Adrenal gland (tissue), 12 donors: ENCODE measurements around the gene PRRC2A. TPM values are rescaled to one million over a fixed set of nuclear protein-coding genes. Genes with fewer than 3 reads are reported as not detected.
A peak's percentile ranks its signal among the peaks of the same experiment; 100 is the strongest.

Experiments
- DNase-seq, 7 donors: peaks; one replicate each; pipeline ENCODE4 v3.0.0-alpha.2; 2019 to 2020
- H3K27ac ChIP-seq, 5 donors: fragments of 200-600 bp; sonication (generic) in 4 of 5; 1 replicate in 3 of 5; 2 replicates in 2 of 5; pipeline versions ENCODE4 v1.5.1 to v1.8.0; 2016 to 2020; ENCODE audit warnings: mild to moderate bottlenecking in 1 of 5
- H3K27me3 ChIP-seq: fragments of 200-600 bp; 2 replicates; pipeline ENCODE4 v1.8.0; 2021
- H3K36me3 ChIP-seq, 2 donors: fragments of 200-600 bp; replicated peaks in 1 of 2; 1 replicate in 1 of 2; 2 replicates in 1 of 2; pipeline versions ENCODE4 v1.5.1 to v1.8.0; 2018 to 2022
- H3K4me1 ChIP-seq, 2 donors: fragments of 200-600 bp; replicated peaks in 1 of 2; 1 replicate in 1 of 2; 2 replicates in 1 of 2; pipeline versions ENCODE4 v1.5.1 to v1.8.0; 2018 to 2021
- H3K4me3 ChIP-seq, 4 donors: fragments of 200-600 bp; sonication (generic) in 3 of 4; one replicate each; pipeline ENCODE4 v1.5.1; 2016 to 2018
- H3K9me3 ChIP-seq, 3 donors: fragments of 200-600 bp; sonication (generic) in 1 of 3; replicated peaks in 1 of 3; 1 replicate in 2 of 3; 2 replicates in 1 of 3; pipeline versions ENCODE4 v1.5.1 to v1.8.0; 2016 to 2021
- POLR2A ChIP-seq, 2 donors: fragments of 450-650 bp; IDR thresholded peaks; one replicate each; pipeline ENCODE4 v1.6.1; 2017; ENCODE audit warnings: antibody characterized with exemption in 2 of 2, mild to moderate bottlenecking in 2 of 2, moderate library complexity in 1 of 2
- WGBS, 4 donors: extraction: QIAGEN DNeasy Blood & Tissue Kit in 2 of 4; methylation state at CpG; one replicate each; pipeline versions ENCODE4 v1.1.5 to v1.1.7; 2013 to 2017; 5-methylcytosine and 5-hydroxymethylcytosine counted together
- intact Hi-C, 2 donors: fragments of 100-400 bp; cut with DNase I; formaldehyde crosslinking; loops; one replicate each; pipeline versions ENCODE4 v1.14.1 to v1.15.0; 2022 to 2023
- polyA plus RNA-seq, 3 donors: library from polyadenylated mRNA; stranded (reverse); fragments of 200-250 nt in 2 of 3; fragments of 350-450 nt in 1 of 3; fragmentation: Illumina TruSeq in 1 of 3; extraction: RNeasy Lipid Tissue Mini Kit (QIAGEN cat#74804) in 1 of 3; gene quantifications; one replicate each; pipeline ENCODE4 v1.2.3, GENCODE V29; 2013 to 2014
- total RNA-seq, 9 donors: library from RNA; depleted of rRNA in 4 of 9; stranded (reverse); fragments of >200 nt in 4 of 9; fragments of 120-200 nt in 1 of 9; fragmentation: NEBNext Ultra II Directional in 1 of 9; extraction: Animal tissue kit (Norgen Biotek cat#: 25700) in 1 of 9; gene quantifications; one replicate each; pipeline versions ENCODE4 v1.1.0 to v1.2.4, GENCODE V29; 2013 to 2023
- TF ChIP-seq, protein P1 (sequence below), 6 experiments: fragments of 450-650 bp in 4 of 6; fragments of 200-600 bp in 2 of 6; sonication (generic) in 1 of 6; IDR thresholded peaks; 1 replicate in 5 of 6; 2 replicates in 1 of 6; pipeline versions ENCODE4 v1.5.1 to v1.8.0; 2016 to 2021; ENCODE audit warnings: antibody characterized with exemption in 6 of 6, mild to moderate bottlenecking in 2 of 6, moderate library complexity in 1 of 6
- donor health status: healthy with polysubstance abuse.
- donor health status: Bipolar disorder and iron deficiency.
- donor health status: DM: yes; HTN: yes; CAD: no.
- donor health status: DM: no; HTN: no; CAD: no.
- donor health status: DM: no; HTN: no; CAD: no.
- donor health status: DM: yes; HTN: yes; CAD: no.

Gene PRRC2A
- total and polyA plus RNA-seq, 12 donors = 31.9 to 419 (median 121) TPM

DNA sequence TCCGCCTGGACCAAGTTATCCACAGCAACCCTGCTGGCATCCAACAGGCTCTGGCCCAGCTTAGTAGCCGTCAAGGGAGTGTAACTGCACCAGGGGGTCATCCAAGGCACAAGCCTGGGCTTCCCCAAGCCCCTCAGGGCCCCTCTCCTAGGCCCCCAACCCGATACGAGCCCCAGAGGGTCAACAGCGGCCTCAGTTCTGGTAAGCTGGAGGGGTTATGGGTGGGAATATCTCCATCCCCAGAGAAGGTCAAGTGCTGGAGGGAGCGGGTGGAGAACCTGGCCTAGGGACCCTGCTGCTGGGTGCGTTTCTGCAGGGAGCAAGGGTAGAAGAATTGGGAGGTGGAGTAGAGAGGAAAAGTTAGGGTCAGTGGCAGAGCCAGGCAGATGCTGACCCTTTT lies 12.9 kb downstream of the PRRC2A start:
- no peaks in the 10 kb centered on the region for H3K9me3 ChIP-seq
- H3K36me3 ChIP-seq = peaks cover 0 to 99% of the 10 kb centered on the region in 2 donors
- WGBS, 4 donors = 85 to 91% (median 87%) methylated on average over 2 to 7 of the region's 7 CpGs
- no peak overlapping the region for H3K4me3 ChIP-seq
- no peaks in the 10 kb centered on the region for H3K27me3 ChIP-seq
- no peak overlapping the region for H3K27ac ChIP-seq
- TF ChIP-seq, protein P1, sequence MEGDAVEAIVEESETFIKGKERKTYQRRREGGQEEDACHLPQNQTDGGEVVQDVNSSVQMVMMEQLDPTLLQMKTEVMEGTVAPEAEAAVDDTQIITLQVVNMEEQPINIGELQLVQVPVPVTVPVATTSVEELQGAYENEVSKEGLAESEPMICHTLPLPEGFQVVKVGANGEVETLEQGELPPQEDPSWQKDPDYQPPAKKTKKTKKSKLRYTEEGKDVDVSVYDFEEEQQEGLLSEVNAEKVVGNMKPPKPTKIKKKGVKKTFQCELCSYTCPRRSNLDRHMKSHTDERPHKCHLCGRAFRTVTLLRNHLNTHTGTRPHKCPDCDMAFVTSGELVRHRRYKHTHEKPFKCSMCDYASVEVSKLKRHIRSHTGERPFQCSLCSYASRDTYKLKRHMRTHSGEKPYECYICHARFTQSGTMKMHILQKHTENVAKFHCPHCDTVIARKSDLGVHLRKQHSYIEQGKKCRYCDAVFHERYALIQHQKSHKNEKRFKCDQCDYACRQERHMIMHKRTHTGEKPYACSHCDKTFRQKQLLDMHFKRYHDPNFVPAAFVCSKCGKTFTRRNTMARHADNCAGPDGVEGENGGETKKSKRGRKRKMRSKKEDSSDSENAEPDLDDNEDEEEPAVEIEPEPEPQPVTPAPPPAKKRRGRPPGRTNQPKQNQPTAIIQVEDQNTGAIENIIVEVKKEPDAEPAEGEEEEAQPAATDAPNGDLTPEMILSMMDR (IDR thresholded peaks at IDR 0.05) = no peak
- no peak for TF ChIP-seq POLR2A (IDR thresholded peaks at IDR 0.05)
- intact Hi-C loops = no loop called here
- no peaks in the 10 kb centered on the region for H3K4me1 ChIP-seq
- no peak for DNase-seq

DNA sequence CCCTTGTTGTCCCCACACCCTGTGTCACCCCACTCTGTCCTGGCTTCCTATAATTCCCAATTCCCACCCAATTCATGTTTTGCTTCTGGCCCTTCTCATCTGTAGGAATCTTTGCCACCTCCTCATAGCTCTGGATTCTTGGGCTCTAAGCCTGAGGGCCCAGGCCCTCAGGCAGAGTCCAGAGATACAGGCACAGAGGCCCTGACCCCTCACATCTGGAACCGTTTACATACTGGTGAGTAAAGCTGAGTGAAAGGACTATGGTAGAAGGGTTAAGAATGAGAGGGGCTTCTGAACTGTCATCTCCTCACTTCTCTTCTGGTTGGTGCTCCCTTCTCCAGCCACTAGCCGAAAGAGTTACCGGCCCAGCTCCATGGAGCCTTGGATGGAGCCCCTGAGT lies 13.6 kb downstream of the PRRC2A start:
- Histone ChIP-seq H3K4me3 (no peak overlapping the region), H3K27me3 (no peaks in the 10 kb centered on the region), H3K36me3 (peaks cover 0 to 98% of the 10 kb centered on the region in 2 donors), H3K27ac (no peak overlapping the region), H3K9me3 (no peaks in the 10 kb centered on the region), H3K4me1 (no peaks in the 10 kb centered on the region)
- no peak for DNase-seq
- 85 to 94% (median 86%) methylated on average over 3 of the region's 3 CpGs for WGBS, 4 donors
- TF ChIP-seq, protein P1 (IDR thresholded peaks at IDR 0.05) = no peak
- TF ChIP-seq POLR2A (IDR thresholded peaks at IDR 0.05) = no peak
- intact Hi-C loops = no loop called here

- H3K36me3 ChIP-seq = peaks cover 0 to 98% of the 10 kb centered on the region in 2 donors
- 77 to 89% (median 82%) methylated on average over 11 of the region's 11 CpGs for WGBS, 4 donors
Measured at GRCh38 chr6:31634969-31635575, 14.6 kb downstream of the PRRC2A start.

GRCh38 chr6:31636698-31637596 lies 16.4 kb downstream of the PRRC2A start:
- peak overlapping the region in 4 of 5 donors; percentile 4 to 66 (median 47) for H3K27ac ChIP-seq
- intact Hi-C loops = no loop called here

More at GRCh38 chr6:31634969-31635575, 14.6 kb downstream of the PRRC2A start:
- Histone ChIP-seq H3K9me3 (no peaks in the 10 kb centered on the region), H3K27ac (peak overlapping the region in 1 of 5 donors; percentile 2), H3K4me3 (no peak overlapping the region), H3K4me1 (no peaks in the 10 kb centered on the region), H3K27me3 (no peaks in the 10 kb centered on the region)
- intact Hi-C loops = no loop called here
- TF ChIP-seq, protein P1 (IDR thresholded peaks at IDR 0.05) = no peak
- TF ChIP-seq POLR2A (IDR thresholded peaks at IDR 0.05) = no peak
- no peak for DNase-seq

More at GRCh38 chr6:31636698-31637596, 16.4 kb downstream of the PRRC2A start:
- 57 to 65% (median 63%) methylated on average over 17 to 27 of the region's 27 CpGs for WGBS, 4 donors
- TF ChIP-seq, protein P1 (IDR thresholded peaks at IDR 0.05) = no peak
- TF ChIP-seq POLR2A (IDR thresholded peaks at IDR 0.05) = no peak
- Histone ChIP-seq H3K4me3 (no peak overlapping the region), H3K9me3 (no peaks in the 10 kb centered on the region), H3K4me1 (no peaks in the 10 kb centered on the region), H3K27me3 (no peaks in the 10 kb centered on the region), H3K36me3 (peaks cover 0 to 98% of the 10 kb centered on the region in 2 donors)
- DNase-seq = peak in 5 of 7 donors; percentile 51 to 59 (median 58)
